GM12891 (cell line): ENCODE results near the gene RAD9A.

Experiments
- POLR2A ChIP-seq: IDR thresholded peaks from 2 replicates; pipeline ENCODE4 v1.6.1; 2011; ENCODE audit warnings: low read depth, low read length, control low read depth
- POLR2AphosphoS5 ChIP-seq: IDR thresholded peaks from 2 replicates; pipeline ENCODE4 v1.6.1; 2011; ENCODE audit warnings: low read depth, low read length, control low read depth

DNA sequence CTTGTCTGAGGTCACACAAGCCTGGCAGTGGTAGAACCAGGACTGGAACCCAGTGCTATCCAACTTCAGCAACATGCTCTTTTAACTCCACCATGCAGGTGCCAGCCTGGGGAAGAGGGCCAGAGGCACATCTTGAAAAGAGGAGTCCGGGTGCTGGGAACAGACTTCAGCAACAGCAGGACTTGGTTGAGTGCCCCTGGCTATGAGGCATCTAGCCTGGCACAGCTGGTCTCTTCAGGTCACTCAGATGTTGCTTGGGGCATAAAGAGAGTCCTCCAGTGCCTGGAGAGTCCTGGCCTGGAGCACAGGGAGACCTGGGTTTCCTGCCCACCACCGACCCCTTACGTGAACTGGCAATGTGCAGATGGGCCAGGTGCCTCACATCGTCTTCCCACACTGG lies 13.2 kb upstream of the RAD9A start:
- TF ChIP-seq POLR2A (no peak), POLR2AphosphoS5 (no peak)
